ENCODE data around the gene AQP11. TPM values are rescaled to one million over a fixed set of nuclear protein-coding genes. Genes with fewer than 3 reads are reported as not detected.

The AQP11 gene
- polyA plus RNA-seq, 1 of the 3 experiments (the other 2 are of a cell fraction): 1.8 TPM

DNA sequence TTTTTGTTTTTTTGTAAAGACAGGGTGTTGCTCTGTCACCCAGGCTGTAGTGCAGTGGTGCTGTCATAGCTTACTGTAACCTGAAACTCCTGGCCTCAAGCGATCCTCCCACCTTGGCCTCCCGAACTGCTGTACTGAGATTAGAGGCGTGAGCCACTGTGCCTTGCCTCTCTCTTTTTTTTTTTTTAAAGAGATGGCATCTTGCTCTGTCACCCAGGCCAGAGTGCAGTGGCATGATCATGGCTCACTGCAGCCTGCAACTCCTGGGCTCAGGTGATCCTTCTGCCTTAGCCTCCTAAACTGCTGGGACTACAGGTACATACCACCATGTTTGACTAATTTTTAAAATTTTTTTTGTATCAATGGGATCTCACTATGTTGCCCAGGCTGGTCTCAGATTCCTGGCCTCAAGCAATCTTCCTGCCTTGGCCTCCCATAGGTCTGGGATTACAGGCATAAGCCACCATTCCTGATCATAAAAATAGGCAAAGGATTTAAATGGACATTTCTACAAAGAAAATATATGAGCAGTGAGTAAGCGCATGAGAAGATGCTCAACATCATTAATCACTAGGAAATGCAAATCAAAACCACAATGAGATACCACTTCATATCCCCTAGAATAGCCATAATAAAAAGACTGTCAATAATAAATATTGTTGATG lies 65.1 kb downstream of the AQP11 start (continued):
- TF ChIP-seq, protein P1, sequence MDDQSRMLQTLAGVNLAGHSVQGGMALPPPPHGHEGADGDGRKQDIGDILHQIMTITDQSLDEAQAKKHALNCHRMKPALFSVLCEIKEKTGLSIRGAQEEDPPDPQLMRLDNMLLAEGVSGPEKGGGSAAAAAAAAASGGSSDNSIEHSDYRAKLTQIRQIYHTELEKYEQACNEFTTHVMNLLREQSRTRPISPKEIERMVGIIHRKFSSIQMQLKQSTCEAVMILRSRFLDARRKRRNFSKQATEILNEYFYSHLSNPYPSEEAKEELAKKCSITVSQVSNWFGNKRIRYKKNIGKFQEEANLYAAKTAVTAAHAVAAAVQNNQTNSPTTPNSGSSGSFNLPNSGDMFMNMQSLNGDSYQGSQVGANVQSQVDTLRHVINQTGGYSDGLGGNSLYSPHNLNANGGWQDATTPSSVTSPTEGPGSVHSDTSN (IDR thresholded peaks at IDR 0.05): no peak
- TF ChIP-seq JUND (IDR thresholded peaks at IDR 0.05): no peak
- TF ChIP-seq CHD2 (IDR thresholded peaks at IDR 0.05; ENCODE audit: low read length, partially characterized antibody): no peak
- TF ChIP-seq TCF12 (IDR thresholded peaks at IDR 0.05): no peak
- TF ChIP-seq FOXM1 (IDR thresholded peaks at IDR 0.05; ENCODE audit: low read depth): no peak
- no peak for TF ChIP-seq RAD21 (IDR thresholded peaks at IDR 0.05; ENCODE audit: low read length)
- no peak for TF ChIP-seq MXI1 (IDR thresholded peaks at IDR 0.05; ENCODE audit: low read depth, low read length)
- TF ChIP-seq, protein P2, sequence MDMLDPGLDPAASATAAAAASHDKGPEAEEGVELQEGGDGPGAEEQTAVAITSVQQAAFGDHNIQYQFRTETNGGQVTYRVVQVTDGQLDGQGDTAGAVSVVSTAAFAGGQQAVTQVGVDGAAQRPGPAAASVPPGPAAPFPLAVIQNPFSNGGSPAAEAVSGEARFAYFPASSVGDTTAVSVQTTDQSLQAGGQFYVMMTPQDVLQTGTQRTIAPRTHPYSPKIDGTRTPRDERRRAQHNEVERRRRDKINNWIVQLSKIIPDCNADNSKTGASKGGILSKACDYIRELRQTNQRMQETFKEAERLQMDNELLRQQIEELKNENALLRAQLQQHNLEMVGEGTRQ (IDR thresholded peaks at IDR 0.05; ENCODE audit: borderline replicate concordance, low read depth, low read length): no peak
- TF ChIP-seq, protein P3, sequence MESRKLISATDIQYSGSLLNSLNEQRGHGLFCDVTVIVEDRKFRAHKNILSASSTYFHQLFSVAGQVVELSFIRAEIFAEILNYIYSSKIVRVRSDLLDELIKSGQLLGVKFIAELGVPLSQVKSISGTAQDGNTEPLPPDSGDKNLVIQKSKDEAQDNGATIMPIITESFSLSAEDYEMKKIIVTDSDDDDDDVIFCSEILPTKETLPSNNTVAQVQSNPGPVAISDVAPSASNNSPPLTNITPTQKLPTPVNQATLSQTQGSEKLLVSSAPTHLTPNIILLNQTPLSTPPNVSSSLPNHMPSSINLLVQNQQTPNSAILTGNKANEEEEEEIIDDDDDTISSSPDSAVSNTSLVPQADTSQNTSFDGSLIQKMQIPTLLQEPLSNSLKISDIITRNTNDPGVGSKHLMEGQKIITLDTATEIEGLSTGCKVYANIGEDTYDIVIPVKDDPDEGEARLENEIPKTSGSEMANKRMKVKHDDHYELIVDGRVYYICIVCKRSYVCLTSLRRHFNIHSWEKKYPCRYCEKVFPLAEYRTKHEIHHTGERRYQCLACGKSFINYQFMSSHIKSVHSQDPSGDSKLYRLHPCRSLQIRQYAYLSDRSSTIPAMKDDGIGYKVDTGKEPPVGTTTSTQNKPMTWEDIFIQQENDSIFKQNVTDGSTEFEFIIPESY (IDR thresholded peaks at IDR 0.05; ENCODE audit: borderline replicate concordance, low read depth): no peak
- TF ChIP-seq, protein P4, sequence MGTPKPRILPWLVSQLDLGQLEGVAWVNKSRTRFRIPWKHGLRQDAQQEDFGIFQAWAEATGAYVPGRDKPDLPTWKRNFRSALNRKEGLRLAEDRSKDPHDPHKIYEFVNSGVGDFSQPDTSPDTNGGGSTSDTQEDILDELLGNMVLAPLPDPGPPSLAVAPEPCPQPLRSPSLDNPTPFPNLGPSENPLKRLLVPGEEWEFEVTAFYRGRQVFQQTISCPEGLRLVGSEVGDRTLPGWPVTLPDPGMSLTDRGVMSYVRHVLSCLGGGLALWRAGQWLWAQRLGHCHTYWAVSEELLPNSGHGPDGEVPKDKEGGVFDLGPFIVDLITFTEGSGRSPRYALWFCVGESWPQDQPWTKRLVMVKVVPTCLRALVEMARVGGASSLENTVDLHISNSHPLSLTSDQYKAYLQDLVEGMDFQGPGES (IDR thresholded peaks at IDR 0.05; ENCODE audit: low read depth, low read length): no peak

DNA sequence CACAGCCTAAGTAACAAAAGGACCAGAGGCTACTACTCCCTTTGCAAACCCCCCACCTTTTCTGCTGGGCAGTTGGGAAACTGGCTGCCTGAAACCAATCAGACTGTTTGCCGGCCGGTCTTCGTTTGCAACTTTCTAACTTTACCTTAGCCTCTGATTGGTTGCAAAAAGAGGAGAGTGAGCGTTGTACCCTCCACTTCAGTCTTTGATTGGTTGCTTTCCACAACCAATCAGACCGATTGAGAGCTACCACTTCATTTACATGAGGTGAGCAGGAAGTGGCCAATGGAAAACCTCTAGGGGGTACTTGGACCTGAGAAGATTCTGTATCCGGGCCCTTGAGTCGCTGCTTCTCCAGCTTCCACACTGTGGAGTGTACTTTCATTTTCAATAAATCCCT lies 66.6 kb downstream of the AQP11 start:
- no peak overlapping the region for H3K4me2 ChIP-seq
- no peaks in the 10 kb centered on the region for H3K79me2 ChIP-seq (ENCODE audit: insufficient read depth)
- no peaks in the 10 kb centered on the region for H3K27me3 ChIP-seq (ENCODE audit: insufficient read depth)
- H3F3A ChIP-seq (replicated peaks; ENCODE audit: insufficient read depth): peaks cover 8% of the 10 kb centered on the region
- 93% methylated on average over 5 of the region's 7 CpGs for WGBS (ENCODE audit: low lambda C conversion rate)
- H3K4me1 ChIP-seq (ENCODE audit: control insufficient read depth in 1 of 2, insufficient read depth in 2 of 2, low read depth in 1 of 2, low read length in 1 of 2): no peaks in the 10 kb centered on the region; a peak in 1 of 4 replicates
- H3K9ac ChIP-seq: no peak overlapping the region
- DNase-seq: no peak
- no peak overlapping the region for H3K27ac ChIP-seq (ENCODE audit: low read depth in 2 of 2, low read length in 1 of 2)
- H4K20me1 ChIP-seq (ENCODE audit: insufficient read depth): no peaks in the 10 kb centered on the region
- TF ChIP-seq TCF12 (IDR thresholded peaks at IDR 0.05): no peak
- H3K36me3 ChIP-seq (replicated peaks in 1 of 2; ENCODE audit: control insufficient read depth in 1 of 2, insufficient read depth in 2 of 2, low read length in 1 of 2): no peaks in the 10 kb centered on the region
- H3K9me3 ChIP-seq: no peaks in the 10 kb centered on the region
- H2AFZ ChIP-seq (ENCODE audit: low read depth): no peak overlapping the region
- H3K4me3 ChIP-seq (ENCODE audit: low read depth in 2 of 2, low read length in 1 of 2): no peak overlapping the region
- POLR2A ChIA-PET: no interaction called here
- H3K9me2 ChIP-seq: no peaks in the 10 kb centered on the region
- CTCF ChIA-PET: no interaction called here
